KG1 (cell line): ENCODE measurements around the gene KLHDC7A.
"Not testable (repeated sequence)": the region's sequence is repeated elsewhere in the genome, so short reads cannot be mapped to it uniquely, and the experiment has no call there.

Experiments
- DNase-seq: peaks from one replicate; lab custom pipeline; 2025; lab: John Stamatoyannopoulos, UW

The KLHDC7A gene

DNA sequence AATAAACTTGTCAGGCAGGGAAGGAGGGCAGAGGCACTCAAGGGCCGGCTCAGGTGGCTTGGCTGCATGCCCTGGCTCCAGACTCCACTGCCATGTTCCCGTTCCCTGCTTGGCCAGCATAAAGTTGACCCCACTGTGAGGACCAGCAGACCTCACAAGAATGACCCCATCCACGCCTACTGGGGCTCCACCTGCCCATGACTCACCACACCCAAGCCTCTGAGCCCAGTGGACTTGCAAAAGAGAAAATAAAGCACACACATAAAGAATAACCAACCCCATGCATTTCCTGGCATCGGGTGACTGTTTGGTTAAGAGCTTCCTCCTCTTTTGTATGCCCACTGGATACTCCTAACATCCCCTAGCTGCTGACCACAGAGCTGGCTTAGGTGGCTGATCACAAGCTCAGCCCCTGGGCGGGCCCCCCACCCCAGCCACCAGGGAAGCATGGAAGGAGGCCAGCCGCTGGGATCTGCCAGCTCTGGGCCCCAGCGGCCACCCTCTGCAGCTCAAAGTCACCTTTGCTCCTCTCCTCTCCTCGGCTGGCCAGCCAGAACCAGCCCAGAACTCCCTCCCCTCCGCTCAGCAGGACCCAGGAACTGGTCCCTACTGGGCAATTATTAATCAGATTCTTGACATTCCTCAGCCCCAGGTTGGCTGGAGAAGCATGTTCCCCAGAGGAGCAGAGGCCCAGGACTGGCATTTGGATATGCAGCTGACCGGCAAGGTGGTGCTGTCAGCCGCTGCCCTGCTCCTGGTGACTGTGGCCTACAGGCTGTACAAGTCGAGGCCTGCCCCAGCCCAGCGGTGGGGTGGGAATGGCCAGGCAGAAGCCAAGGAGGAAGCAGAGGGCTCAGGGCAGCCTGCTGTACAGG lies at the start of gene KLHDC7A:
Gene KLHDC7A (plus strand): TSS at position 616 of the 875 bp plus-strand sequence. CDS start 52 bp downstream, at position 668.
- no peak for DNase-seq

DNA sequence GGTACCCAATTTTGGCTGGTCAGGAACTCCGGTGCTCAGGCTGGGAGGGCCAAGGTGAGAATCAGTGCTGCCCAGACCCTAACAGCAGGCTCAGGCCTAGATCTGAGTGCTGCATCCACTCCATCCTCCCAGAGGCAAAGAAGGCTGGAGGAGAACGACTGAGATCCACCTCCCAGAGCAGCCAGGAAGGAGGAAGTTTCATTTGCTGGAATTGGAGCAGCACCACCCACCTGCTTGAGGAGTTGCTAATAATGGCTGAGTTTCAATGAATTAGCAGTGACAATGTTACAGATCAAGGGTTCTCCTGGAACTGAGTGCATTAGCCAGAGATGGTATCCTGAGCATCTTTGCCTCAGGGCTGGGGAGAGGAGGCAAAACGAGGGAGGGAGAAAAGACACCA lies 46.7 kb upstream of the KLHDC7A start:
- no peak for DNase-seq

DNA sequence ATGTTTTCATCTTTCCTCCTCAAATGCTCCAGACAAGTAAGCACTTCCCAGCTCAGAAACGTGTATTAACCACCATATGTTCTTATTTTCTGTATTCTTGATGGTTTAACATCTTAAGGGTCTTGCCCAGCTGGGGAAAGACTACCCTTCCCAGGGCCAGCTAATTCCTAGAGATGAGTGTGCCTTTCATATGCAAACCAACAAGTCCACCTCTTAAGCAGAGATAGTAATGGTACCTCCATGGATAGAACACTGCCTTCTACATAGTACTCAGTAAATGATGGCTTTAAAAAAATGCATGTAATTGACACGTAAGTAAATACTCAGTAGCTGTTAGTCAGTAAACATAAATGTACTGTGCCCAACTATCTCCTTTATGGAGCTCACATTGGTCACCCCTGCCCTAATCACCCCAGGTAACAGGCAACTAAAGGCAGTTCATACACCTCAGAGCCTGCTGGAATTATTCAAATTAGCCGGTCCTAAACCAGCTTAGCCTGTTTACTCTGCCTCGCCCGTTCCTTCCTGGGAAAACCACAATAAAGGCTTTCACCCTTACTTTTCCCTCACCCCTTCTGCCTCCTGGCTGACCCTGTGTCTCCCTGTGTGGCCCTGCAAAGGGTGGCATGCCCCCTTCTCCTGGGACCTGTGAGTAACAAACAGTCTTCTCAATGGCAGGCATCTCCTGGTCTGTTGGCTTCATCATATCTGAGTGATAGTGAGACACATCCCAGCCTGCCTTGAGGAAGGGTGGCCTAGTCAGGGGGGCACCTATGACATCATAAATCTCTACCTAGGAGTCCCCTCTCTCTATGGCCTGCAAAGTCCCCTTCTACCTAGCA lies 40.1 kb upstream of the KLHDC7A start:
- DNase-seq: no peak

DNA sequence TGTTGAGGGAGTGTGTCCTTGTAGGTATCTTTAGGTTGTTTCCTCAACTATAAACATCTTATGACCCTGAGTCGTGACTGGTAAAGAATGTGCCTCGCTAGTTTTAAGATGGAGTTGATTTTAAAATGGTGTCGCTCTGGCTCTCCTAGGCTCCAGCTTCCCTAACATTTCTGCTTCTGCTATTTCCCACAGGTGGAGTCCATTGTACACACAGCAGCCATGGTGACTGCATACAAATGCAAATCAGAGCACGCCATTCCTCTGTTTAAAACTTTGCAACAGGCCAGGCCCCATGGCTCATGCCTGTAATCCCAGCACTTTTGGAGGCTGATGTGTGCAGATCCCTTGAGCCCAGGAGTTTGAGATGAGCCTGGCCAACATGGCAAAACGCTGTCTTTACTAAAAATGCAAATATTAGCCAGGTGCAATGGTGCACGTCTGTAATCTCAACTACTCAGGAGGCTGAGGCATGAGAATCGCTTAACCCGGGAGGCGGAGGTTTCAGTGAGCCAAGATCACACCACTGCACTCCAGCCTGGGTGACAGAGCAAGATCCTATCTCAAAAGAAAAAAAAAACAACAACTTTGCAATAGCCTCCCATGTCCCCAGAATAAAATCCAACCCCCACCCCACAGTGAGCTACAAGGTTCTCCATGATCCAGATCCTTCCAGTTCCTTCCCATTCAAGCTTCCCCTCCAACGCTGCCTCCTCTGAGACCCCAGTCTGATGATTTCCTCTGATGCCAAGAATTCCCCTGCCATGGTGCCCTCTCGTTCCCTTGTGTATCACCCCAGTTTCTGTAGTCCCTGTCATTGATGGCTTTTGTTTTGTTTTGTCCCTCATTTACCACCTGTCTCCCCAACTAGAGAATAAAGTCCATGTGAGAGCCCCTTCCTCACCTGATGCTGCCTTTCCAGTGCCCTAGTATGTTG lies 36.9 kb upstream of the KLHDC7A start:
- no peak for DNase-seq

DNA sequence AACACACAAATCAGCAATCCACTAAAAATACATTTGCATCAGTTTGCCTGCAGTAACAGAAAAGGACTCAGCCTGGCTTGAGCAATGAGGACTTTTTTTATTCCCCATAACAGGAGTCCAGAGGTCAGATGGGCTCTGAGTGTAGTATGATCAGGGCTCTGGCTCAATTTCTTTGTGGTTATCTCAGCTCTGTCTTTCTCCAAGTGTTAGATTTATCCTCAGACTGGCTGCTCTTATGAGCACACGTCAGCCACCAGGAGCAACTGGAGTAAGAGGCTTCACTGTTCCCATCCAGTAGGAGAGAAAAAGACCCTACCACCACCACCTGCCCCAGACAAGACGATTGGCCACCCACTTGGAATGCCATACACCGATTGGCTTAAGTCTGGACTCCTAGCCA lies 36.2 kb upstream of the KLHDC7A start:
- no peak for DNase-seq

DNA sequence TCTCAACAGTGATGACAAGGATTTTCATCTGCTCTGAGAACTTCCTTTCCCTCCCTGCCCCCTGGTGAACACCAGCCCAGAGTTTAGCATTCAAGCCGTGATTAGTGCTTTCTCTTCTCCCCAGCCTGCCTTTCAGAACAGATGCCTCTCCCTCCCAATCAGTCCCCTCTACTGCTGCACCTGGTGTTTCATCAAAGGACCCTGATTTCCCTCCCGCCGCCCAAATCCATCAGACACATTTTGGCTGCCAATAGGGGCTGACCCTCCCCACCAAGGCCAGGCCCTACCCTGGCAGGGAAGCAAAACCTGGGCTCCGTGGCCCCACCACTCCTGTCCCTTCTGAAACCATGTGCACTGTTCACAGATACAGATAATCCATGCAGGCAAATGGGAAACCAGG lies 34.0 kb upstream of the KLHDC7A start:
- no peak for DNase-seq

DNA sequence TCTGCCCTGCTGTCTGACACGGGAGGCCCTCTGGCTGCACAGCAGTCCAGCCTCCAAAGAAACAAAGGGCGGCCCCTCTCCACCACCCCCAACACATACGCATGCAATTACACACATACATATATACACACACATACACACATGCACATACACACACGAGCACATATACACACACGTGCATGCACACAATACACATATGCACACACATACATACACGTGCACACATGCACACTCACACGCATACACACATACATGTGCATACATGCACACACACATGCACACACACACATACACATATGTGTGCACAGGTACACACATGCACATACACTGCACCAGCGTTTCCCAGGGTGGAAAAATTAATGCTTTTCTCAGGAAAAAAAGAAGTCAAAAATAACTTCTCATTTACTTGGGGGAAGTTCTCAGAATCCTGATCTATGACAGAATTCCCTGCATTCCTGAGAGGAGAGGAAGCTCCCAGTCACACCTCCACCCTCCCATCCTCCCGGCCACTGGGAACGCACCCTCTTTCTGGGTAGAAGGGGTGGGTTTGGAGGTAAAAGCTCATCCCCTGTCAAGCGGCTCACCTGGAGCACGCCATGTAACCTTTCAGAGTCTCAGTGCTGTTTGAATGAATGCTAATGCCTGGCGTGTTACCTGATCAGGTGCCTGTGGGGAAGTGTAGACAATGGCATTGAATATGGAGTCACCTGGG lies 33.1 kb upstream of the KLHDC7A start:
- DNase-seq: no peak

DNA sequence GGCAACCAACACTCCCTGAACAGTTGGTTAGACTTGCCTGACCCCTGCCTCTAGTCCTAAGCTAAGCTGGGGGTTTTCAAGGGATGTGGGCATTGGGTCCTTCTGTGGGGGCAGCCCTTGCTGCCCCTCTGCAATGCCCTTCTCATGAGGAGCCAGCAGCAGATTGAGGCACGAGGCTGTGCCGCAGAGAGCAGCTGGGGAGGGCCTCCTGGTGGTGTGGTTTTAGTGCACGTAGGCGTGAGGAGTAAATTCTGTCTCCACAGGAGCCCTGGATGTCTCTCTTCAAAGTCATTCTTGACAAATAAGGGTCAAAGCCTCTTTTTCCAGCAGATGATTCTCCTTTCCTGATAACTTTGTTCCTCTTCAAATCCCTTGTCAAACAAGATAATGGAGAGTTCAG lies 31.8 kb upstream of the KLHDC7A start:
- no peak for DNase-seq

DNA sequence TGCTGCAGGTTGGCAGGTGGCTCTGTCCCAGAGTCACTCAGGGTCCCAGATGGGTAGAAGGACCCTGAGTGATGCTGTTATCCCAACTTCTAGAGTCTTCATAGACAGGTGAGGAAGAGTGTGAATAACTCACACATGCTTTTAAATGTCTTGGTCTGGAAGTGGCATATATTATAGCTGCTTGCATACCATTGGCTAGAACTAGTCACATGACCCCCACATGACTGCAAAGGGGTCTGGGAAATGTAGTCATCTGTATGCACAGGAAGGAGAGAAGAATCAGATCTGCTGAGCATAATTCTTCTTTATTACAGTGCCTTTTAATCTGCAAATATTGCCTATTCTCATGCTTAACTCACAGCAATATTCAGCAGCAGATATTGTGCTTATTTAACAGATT lies 28.2 kb upstream of the KLHDC7A start:
- no peak for DNase-seq

DNA sequence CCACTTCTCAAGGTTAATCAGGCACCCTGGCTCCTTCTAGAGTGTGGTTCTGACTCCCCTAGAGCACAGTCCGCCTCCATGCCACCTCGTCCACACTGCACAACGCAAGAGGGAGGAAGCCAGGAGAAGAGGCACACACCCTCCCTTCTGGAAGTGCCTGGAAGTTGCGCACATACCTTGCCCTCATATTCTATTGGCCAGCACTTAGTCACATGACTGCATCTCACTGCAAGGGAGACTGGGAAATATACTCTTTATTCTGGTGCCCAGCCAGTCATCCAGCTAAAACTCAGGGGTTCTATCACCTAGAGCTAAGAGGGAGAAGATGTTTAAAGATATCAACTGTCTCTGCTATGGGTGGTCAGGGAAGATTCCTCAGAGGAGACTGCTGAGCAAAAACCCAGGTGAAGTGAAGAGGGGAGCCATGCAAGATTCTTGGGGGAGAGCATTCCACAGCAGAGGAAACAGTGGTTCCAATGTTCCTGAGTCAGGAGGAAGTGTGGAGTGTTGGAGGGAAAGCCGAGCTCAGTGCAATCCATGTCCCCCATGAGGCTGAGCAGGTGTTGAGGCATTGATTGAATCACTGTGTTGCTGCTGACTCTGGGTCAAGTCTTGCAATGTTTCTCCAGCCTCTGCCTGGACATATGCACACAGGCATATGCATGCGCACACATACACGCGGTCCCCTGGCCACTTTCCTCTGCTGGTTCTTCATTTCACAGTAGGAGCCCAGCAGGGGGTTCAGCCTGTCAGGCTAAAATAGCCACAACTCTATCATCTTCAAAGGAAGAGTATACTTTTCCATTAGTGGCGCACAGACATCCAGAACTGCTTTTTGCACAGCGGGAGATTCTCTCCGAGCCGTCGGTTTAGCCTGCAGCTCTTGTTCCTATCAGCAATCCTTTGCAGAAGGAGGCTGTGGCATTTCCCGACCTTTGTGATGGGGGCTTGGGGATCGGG lies 22.3 kb upstream of the KLHDC7A start:
- DNase-seq: no peak

DNA sequence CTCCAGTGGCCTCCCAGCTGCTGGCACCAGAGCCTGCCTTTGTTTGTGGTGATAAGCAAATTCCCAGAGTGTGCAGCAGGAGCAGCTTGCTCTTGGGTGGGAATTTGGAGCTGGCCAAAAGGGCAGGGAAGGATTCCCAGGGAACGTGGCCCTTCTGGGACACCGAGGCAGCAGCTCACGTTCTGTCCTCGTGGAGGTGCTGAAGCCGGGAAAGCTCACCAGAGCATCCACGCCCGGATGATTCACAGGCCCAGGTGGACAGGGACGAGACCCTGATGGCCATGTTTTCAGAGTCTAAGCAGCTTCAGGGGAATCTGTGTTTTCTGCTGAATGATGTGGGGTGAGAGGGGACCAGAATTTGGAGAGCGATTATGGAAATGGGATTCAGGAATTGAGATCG lies 19.1 kb upstream of the KLHDC7A start:
- no peak for DNase-seq

DNA sequence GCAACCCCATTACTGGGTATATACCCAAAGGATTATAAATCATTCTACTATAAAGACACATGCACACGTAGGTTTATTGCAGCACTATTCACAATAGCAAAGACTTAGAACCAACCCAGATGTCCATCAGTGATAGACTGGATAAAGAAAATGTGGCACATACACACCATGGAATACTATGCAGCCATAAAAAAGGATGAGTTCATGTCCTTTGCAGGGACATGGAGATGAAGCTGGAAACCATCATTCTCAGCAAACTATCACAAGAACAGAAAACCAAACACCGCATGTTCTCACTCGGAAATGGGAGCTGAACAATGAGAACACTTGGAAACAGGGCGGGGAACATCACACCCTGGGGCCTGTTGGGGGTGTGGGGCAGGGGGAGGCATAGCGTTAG lies 18.2 kb upstream of the KLHDC7A start:
- not testable (repeated sequence) for DNase-seq

DNA sequence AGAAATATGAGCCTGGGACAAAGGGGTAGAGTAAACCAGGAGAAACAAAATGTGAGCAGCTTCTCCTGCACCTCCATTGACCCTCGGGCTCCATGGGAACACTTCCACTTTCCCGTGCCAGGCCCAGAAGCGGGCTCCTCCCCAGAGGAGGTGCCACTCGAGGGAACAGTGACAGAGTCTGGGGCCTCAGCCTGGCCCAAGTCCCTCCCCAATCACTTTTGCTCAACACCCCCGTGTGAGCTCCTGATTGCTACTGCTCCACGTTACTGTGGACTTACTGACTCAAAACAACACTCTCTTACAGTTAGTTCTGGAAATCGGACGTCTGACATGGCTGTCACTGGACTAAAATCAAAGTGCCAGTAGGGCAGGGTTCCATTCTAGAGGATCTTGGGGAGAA lies 17.7 kb upstream of the KLHDC7A start:
- no peak for DNase-seq

DNA sequence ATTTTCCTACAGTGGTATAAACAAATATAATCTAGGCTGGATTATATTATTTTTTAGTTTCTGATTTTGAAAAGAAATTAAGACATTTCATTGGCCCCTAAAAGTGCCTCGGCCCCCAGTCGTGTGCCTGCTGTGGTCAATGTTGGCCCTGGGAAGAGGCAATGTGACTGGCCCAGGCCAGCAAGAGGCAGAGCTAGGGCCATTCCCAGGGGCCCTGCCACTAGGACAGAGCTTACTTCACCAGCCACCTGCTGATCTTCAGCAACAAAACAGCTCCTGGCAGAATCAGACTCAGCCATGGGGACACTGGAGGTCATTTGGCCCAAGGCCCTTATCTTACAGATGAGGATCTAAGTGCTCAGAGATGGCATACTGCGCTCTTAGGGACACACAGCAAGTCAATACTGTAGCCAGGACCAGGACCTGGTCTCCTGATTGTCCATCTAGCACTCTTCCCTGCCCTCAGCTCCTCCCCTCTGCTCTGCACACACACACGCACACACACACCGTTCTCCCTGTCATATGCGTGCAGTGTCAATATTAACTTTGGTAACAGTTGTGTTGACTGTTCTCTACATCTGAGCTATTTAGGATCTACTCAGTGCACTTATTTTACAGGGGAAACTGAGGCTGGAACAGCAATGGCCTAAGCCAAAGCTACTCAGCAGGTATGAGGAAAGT lies 16.6 kb upstream of the KLHDC7A start:
- no peak for DNase-seq

DNA sequence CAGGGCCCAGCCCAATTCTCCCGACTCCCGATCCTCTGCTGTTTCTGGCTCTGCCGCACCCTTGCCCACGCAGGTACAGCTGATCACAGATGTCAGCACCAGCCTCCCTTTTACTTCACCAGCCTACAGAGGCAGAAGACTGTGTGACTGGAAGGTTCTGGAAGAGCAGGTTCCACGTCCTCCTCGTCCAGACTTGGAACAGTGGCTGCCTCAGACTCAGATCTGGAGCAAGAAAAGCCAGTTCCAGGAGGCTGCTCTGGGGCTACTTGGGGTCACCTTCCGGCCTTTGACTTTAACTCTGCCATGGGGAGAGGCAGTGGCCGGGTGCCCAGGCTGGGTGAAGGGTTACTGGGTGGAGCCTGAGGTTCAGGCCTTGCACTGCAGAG lies 16.1 kb upstream of the KLHDC7A start:
- DNase-seq: no peak

DNA sequence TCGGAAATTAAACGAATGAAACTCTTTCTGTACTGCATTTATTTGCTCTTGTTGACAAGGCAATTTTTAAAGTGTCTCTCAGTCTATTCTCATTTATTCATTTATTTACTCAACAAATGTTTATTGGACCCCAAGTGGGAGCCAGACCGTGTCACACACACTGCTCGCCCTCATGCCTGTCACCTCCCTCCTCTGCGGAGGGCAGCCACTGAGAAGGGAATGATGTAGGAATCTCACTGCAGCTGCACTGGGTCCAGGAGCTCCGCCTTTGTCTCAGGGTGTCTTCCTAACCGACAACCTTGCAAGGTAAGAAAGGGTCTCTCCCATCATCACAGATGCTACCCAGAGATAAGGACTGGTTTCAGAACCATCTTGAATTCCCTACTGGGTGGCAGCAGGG lies 14.1 kb upstream of the KLHDC7A start:
- DNase-seq: no peak

DNA sequence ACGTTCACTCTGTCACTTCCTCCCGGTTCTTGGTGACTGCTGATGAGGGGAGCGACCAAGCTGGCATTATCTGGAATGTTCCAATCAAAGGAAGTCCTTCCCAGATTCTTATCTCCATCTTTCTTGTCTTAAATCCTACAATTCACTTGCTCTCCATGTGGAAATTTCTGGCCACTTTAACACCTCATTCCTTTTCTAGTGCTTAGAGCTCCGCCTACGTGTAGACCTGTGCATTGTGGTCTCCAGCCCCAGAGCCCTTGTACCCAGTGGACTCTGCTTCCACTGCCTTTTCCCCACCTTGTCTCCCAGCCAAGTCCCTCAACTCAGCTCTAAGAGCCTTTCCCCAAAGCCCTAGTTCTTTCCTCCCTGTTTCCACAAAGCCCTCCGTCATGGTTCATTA lies 12.2 kb upstream of the KLHDC7A start:
- DNase-seq: no peak

DNA sequence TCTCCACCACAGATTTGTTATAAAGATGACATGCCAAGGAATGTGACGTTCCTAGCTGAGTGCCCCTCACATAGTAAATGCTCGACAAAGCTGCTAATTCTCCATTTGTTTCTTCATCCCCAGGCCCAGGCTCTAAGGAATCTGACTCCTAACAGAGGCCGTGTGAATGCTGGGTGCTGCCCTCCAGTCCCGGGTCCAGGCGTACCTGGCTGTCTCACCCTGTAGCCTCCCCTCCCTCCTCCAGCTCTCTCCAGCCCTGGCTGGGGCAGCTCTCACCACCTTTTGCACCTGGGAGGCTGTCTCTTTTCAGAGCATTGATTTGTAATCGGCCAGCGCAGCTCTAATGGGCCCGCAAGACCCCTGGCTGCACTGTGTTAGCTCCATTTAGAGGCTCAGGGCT lies 11.2 kb upstream of the KLHDC7A start:
- DNase-seq: no peak

DNA sequence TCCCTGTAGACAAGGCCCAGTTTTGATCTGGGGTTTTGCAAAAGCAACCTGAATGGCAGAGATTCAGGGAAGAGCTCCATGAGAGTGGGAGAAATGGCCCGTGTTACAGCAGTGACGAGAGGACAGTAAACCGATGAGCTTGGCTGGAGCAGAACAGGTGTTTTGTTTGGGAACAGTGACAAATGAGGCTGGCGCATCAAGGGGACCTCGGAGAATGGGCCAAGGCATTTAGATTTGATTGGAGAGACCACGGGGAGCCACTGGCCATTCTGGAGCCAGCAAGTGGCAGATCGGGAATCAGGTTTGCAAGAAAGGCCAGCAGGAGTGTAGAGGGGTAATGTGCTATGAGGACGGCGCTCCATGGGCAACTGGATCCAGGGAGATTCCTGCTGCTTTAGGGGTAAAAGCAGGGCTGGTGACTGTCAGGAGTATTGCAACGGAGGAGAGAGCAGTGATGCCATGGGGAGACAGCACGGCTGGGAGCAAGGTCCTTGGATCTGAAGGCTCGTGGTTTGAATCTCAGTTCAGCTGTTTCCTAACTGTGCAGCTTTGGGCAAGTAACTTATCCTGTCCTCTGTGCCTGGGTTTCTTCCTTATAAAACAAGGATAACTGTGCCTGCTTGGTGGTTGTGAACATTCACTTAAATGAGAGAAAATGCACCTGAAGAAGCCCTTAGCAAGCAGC lies 9.9 kb upstream of the KLHDC7A start:
- DNase-seq: no peak
